ENCODE results near the gene RHOB.

- TF ChIP-seq CTCF (IDR thresholded peaks at IDR 0.05) (no peak), POLR2AphosphoS5 (IDR thresholded peaks at IDR 0.05; ENCODE audit: low read depth, low read length) (no peak), EZH2phosphoT487 (IDR thresholded peaks at IDR 0.05; ENCODE audit: borderline replicate concordance, low read depth) (no peak), FOXJ3 (CRISPR knock-in tag; IDR thresholded peaks at IDR 0.05) (no peak), GABPA (IDR thresholded peaks at IDR 0.05; ENCODE audit: low read depth) (no peak)
These were observed 46.6 kb upstream of the RHOB start for GRCh38 chr2:20400306-20400705.

Measured in SK-N-SH (cell line).